NCI-H748 (cell line): ENCODE results near the gene CCDC192.

Experiments
- DNase-seq: peaks from one replicate; lab custom pipeline; 2025; ENCODE audit not compliant: unreplicated experiment; lab: John Stamatoyannopoulos, UW

CCDC192 gene

DNA sequence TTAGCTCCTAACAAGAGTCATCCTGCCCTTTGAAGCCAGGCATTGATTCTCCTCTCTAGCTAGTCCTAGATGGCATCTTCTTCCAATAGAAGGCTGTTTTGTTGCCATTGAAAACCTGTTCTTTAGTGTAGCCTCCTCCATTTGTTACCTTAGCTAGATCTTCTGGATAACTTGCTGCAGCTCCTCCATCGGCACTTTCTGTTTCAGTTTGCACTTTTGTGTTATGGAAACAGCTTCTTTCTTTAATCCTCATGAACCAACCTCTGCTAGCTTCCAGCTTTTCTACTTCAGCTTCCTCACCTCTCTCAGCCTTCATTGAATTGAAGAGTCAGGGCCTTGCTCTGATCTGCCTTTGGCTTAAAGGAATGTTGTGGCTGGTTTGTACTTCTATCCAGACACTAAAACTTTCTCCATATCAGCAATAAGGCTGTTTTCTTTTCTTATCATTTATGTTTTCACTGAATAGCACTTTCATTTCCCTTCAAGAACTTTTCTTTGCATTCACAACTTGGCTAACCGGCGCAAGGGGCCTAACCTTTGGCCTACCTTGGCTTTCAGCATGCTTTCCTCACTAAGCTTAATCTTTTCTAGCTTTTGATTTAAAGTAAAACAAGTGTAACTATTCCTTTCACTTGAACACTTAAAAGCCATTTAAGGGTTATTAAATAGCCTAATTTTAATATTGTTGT, 213.8 kb downstream of the CCDC192 start:
- no peak for DNase-seq

DNA sequence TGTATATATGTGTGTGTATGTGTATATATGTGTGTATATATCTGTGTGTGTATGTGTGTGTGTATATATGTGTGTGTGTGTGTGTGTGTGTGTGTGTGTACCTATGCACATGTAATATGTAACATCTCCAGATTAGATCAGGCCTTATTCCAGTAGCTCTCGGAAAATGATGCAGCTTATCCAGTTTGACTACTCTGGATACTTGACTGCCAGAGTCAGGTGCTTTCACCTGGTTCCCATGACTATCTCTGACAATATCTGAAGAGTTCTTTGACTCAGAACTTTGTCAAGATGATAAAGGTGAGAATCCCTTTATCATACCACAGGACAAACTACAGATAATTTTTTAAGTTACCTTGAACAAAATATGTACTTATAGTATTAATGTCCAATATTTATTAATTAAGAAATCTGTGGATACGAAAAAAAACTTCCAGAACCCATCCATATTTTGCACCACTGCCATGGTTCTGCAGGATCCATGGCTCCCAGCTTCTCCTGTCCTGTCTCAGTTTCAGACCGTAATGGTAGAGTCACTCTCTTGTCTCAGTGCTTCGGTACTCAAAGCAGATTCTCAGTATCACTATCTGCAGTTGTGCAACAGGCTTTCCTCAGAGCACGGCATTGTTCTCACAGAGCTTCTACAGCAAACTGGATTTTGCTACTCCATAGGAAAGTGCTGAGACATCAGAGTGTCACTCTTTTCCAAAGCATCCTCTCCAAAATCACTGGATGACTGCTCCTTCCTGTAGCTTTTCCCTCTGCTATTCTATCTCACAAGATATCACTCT, 216.0 kb downstream of the CCDC192 start:
- no peak for DNase-seq

DNA sequence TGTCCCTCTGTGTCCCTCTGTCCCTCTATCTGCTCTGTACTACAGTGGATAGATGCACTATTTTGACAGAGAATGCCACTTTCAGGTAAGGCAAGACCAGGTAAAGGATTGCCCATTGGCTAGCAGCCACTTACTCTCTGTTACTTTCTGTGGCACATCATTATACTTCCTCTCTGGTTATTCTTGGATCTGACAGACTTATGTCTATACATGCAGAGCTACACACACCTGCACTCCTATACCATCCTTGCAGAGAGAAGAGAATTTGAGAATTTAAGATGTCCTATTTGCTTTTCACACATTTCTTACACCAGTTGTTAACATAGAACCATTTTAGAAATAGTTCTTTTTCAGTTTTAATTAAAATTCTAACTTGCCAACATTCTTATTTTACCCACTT, 216.6 kb downstream of the CCDC192 start:
- no peak for DNase-seq

DNA sequence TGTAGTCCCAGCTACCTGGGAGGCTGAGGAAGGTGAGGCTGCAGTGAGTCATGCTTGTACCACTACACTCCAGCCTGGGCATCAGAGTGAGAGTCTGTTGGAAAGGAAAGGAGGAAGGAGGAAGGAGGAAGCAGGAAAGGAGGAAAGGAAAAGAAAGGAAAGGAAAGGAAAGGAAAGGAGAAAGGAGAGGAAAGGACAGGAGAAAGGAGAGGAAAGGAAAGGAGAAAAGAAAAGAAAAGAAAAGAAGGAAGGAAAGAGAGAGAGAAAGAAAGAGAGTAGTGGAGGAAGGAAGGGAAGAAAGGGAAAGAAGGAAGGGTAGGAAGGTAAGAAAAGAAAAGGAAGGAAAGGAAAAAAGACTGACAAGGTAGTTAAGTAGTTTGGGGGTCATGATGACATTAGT, 217.7 kb downstream of the CCDC192 start:
- no peak for DNase-seq

DNA sequence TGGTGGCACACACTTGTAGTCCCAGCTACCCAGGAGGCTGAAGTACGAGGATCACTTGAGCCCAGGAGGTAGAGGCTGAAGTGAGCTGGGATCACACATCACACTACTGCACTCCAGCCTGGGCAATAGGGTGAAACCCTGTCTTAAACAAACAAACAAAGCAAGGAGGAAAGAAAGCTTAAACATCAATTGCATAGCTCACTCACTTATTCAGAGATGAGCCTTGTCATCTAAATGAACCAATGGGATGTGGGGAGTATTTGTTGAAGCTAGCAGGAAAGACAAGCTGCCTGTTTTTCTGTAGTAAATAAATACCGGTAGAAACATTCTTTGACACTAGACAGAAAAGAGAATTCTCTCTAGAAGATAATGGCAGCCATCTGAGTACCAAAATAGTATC, 219.4 kb downstream of the CCDC192 start:
- no peak for DNase-seq

DNA sequence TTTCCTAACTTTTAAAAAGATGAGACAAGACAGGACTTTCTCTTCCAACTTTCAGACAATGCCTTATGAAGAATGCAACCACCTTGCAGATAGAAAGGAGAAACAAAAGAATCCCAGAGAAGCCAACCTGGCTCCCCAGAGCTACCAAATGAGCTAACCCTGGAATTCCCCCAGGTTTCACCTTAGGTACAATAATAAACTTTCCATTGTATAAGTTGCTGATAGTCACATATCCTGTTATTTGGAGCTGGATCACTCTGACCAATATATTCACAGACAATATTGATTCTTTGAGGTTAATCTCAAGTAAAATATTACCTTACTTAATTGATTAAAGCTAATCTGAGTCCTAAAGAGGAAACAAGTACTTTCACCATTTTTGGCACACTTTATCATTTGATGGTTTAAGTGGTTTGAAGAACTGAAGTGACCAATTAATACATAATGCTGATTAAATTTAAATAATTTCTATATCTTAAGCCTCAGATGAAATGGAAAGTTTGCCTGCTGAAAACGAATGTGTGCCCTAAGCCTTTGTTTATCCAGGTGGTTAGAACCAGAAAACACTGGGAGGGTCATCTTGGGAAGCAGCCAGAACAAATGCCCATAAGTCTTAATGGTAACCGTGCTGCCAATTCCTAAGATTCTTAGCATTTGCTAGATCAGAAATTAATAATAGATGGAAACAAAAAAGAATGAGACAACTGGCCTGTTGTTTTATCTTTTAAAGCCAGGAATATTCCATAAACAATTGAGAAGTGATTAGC, 220.8 kb downstream of the CCDC192 start:
- peak; percentile 48 for DNase-seq

DNA sequence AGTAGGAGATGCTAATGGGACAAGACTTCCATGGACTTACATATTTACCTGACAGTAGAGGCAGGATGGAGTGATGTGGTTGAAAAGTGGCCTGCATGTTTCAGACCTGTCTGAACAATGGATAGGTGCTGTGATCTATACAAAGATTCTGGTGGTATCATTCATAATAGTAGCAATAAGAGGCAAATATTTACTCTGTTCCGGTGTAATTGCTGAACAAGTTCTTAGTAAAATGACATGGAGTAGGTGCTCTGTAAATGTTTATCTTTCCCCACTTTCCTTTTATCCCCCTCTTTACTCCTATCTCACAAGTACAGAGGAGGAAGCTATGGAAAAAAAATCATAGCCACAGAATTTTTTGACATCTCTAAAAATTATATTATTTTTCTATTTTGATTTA, 221.4 kb downstream of the CCDC192 start:
- DNase-seq = peak; percentile 86

DNA sequence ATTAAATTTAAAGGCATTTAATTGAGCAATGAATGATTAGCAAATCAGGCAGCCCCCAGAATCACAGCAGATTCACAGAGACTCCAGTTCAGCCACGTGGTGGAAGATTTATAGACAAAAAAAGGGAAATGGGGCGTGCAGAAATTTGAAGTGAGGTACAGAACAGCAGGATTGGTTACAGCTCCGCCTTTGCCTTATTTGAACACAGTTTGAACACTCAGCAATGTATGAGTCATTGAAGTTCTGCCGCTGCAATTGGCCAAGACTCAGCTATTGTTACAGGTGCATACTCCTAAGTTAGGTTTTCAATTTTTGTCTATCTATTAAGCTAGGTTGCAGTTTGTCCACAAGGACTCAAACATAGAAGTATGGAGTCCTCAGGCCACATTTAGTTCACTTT, 222.7 kb downstream of the CCDC192 start:
- peak; percentile 42 for DNase-seq

DNA sequence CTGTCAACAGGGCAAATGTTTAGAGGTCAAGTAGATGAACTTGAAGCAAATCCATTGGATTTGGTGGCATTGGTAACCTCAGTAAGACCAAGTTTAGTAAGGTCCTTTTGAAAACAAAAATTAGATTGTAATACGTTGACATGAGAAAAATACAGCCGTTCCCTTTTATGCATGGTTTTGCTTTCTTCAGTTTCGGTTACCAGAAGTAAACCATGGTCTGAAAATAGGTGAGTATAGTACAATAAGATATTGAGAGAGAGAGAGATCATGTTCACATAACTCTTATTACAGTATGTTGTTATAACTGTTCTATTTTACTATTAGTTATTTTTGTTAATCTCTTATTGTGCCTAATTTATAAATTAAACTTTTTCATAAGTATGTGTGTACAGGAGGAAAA, 223.8 kb downstream of the CCDC192 start:
- DNase-seq = no peak

DNA sequence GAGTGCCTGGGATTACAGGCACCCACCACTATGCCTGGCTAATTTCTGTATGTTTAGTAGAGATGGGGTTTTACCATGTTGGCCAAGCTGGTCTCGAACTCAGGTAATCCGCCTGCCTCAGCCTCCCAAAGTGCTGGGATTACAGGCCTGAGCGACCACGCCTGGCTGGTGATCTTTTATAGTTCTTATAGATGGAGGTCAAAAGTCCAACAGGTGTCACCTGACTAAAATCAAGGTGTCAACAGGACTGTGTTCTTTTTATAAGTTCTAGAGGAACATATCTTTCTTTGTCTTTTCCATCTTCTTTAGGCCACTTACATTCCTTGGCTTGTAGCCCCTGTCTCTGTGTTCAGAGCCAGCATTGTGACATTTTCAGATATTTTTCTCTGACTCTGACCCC, 224.9 kb downstream of the CCDC192 start:
- no peak for DNase-seq

DNA sequence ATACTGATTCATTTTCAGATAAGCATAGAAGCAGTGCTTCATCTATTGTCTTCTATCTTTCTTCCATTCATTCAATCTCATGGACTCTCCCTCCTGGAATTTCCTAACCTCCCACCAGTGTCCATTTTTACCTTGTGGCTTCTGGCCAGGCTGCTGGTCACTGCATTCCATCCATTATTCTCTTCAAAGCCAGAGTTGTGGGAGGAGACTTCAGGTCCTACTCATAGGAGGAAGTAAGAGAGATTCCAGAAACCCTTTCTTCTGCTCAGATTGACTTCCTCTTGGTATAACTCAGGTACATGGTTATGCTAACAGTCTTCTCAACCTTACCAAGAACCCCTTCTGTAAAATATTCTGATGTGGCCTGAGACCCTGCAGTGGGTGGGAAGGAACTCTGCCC, 227.1 kb downstream of the CCDC192 start:
- no peak for DNase-seq

DNA sequence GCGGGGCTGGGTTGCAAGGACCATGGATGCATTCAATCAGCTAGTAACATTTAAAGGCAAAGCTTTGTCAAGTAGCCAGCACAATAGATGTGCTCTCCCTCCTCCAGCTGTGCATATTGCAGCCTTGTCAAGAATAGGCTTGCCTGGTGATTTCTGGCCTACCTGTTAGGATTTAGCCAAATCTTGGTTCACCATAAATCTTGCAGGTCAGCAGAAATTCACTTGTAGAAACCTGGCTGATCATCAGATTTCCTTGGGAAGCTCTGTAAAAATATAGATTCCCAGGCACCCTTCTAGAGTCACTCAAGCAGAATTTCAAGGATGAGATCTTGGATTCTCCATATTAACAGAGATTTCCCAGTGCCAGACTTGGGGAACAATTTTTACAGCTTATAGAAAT, 228.2 kb downstream of the CCDC192 start:
- DNase-seq = no peak

DNA sequence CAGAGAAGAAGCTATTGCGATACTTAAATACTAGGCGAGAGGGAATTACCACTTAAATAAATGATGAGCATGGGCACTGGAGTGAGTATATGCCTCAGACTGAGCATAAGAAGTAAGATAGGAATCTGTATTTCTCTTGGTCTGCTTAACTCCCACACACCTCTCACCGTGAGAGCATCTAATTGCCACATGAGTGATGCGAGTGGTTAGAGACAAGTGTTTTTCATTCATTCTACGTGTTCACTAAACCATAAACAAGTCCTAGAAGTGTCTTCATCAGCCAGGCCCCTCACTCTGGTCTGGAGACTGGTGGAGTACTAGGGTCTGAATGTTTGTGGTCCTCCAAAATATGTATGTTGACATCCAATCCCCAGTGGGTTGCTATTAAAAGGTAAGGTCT, 230.2 kb downstream of the CCDC192 start:
- no peak for DNase-seq

DNA sequence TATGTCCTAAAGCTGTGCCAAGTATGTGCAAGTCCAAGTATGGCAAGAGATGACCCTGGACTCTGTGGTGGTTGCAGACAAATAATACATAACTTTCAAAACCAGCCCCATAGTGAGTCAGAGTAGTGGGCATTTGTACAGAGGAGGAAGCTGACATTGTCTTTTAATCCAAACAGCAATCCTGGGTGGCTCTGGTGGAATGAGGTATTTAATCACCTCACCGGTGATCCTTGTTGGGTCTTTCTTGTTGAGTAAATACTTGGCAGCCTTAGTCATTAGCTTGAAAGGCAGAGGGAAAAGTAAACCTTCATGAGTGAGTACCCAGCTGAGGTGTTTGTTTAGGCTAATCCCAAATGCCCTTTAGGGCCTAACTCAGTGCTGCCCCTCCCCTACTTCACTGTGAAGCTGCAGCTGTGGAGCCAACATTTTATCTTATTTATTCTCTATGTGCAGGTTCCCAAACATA, 231.6 kb downstream of the CCDC192 start:
- DNase-seq = peak; percentile 97

DNA sequence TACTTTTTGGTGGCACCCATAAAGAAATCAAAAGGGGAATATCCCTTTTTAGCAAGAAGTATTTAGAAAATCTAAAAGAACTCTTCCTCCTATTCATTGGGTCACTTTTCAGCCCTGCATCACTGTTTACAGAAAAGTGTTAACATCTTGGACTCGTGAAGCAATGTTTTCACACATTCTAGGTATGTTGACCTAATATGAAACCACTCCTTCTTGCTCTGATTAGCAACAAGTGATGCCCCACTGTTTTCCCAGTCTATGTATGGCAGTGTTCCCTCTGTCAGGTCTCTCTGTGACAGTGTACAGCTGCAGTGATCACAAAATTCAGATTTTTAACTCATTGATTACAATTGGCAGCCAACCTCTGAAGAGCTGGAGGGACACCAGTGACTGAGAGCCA, 232.2 kb downstream of the CCDC192 start:
- peak; percentile 32 for DNase-seq

DNA sequence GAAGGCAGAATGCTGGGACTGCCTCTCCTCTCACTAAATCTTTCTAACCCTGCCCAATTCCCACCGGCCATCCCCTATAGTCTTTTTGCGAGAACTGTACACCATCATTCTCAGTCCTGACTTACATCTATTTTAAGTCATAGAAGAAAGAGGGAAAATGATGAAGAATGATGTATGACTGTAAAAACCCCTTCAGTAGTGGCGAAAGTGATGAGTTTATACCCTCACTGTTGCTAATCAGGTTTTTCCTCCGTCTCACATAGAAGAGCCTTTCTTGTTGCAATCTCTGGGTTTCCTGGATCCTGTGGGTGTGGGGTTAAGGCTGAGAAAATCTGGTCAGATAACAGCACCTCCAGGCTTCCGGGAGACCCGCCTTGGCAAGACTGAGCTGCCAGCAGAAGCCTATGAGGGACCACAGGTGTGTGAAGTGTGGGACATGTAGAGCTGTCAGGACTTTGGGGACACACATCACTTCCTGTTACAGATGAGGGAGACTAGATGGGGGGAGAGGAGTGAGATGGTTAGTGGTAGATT, 233.3 kb downstream of the CCDC192 start:
- DNase-seq = no peak

DNA sequence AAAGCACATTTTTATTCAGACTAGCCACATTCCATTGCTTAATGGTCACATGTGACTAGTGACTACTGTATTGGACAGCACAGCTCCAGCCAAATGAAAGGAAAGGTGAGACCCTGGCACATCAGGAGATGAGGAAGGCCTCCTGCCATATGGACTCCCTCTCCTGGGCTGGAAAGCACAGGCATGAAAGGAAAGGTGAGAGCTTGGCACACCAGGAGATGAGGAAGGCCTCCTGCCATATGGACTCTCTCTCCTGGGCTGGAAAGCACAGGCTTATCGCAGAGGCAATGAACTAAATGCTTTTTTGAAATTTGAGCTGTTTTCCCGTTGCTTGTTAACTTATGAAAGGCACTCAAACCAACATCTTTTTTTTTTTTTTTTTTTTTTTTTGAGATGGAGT, 235.6 kb downstream of the CCDC192 start:
- DNase-seq = no peak

DNA sequence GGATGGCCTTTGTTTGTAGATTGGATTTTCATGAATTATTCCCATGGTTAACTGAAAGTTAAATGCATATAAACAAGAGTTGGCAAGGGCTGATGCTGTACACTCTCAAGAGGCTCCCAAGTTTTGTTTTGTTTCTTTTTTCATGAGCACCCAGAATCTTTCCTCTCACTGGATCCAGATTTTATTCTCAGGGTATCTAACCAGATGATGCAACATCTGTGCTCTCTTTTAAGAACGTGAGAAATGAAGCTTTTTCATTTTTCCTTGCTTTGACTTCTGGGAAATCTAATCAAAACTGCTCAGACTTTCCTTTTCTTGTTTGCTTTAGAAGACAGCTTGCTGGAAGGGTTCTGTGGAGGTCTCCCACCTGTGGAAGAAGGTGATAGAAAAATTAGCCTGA, 237.7 kb downstream of the CCDC192 start:
- DNase-seq = no peak

DNA sequence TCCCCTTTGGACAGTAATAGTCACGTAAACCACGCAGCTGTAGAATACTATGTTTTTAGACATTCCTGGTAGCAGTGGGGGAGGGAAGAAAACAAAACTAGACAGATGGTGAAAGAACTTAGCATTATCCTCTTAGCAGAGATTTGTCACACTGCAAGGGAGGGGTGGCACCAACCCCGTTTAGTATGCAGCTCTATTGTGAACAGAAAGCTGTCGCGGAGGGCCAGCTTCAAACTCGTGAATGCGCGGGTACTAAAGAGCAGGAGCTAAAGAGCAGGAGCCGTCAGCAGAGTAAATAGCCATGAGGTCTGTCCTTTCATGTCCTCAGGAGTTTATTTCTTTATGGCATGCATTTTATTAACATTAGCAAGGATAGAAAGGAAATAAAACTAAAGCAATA, 238.5 kb downstream of the CCDC192 start:
- DNase-seq = peak; percentile 80

DNA sequence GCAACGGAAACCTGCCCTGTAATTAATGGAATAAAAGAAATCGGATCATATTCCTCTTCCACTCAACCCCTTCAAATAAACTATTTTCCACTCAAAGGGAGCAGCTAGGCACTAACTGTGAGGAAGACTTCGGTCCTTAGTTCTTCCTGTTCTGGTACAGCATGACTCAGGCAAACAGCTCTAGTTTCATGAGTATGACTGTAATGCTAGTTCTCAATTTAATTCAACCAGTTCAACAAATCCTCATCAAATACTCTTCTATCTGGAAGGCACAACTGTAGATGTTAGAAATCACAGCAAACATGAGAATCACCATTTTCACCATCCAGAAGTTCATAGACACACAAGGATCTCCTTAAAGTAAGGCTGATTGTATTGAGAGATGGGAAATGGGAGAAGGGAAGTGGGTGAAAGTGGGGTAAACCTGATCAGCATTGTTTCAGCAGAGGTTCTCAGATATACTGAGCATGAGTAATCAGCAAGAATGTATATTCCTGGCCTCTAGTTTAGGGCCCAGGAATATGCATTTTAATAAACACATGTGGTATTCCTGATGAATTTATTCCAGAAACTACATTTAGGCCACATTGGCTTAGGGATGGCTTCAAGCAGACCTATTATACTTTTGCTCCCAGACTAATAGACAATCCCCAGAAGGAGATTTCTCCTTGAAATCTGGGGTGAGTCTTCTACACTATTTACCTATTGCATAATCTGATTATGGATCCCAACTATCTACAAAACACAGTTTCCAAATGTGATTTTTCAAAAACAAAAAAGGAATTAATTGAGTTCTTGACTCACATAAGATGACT, 239.3 kb downstream of the CCDC192 start:
- DNase-seq = peak; percentile 89

DNA sequence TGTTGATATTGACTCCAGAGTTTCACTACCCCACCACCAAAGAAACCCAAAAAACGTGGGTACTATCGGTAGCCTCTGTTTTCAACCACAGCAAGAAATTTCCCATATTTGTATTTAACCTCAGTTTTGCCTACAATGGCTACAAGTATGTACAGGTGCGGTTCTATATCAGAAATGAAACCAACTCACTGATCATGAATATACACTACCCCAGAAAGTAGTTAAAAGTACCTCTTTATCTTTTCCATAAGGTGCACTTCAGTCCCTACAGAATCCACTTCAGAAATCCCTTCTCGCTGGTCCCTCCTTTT, 239.8 kb downstream of the CCDC192 start:
- no peak for DNase-seq
